NK-92 (cell line): ENCODE data around the gene PHKG2.
"Not testable (repeated sequence)": the region's sequence is repeated elsewhere in the genome, so short reads cannot be mapped to it uniquely, and the experiment has no call there.

Experiments used
- DNase-seq: peaks from one replicate; lab custom pipeline; 2025; ENCODE audit not compliant: unreplicated experiment; lab: John Stamatoyannopoulos, UW

Gene PHKG2

GRCh38 chr16:30747799-30748633 lies at the start of gene PHKG2:
TSS of gene PHKG2 (plus strand) at chr16:30748425. CDS start at chr16:30748821, 396 bp downstream.
- DNase-seq = peak; percentile 59

GRCh38 chr16:30698816-30699614 lies 49.2 kb upstream of the PHKG2 start, which contains the start of gene SRCAP:
TSS of gene SRCAP (plus strand) at chr16:30699171. CDS start at chr16:30700825, 1,654 bp downstream.
- no peak for DNase-seq

GRCh38 chr16:30699615-30700099 lies 48.6 kb upstream of the PHKG2 start:
- DNase-seq = no peak

GRCh38 chr16:30700491-30700890 lies 47.7 kb upstream of the PHKG2 start:
- no peak for DNase-seq

- DNase-seq = no peak
Observed at GRCh38 chr16:30700971-30701370, 47.3 kb upstream of the PHKG2 start.

GRCh38 chr16:30703071-30703470 lies 45.2 kb upstream of the PHKG2 start:
- not testable (repeated sequence) for DNase-seq

- DNase-seq = no peak
Observed at GRCh38 chr16:30703971-30704370, 44.3 kb upstream of the PHKG2 start.

- no peak for DNase-seq
Observed at GRCh38 chr16:30706046-30706445, 42.2 kb upstream of the PHKG2 start.

GRCh38 chr16:30710971-30711370 lies 37.3 kb upstream of the PHKG2 start:
- DNase-seq = no peak

GRCh38 chr16:30711712-30712111 lies 36.5 kb upstream of the PHKG2 start:
- no peak for DNase-seq

GRCh38 chr16:30715750-30716445 lies 32.3 kb upstream of the PHKG2 start:
- no peak for DNase-seq

- no peak for DNase-seq
Observed at GRCh38 chr16:30720086-30720485, 28.1 kb upstream of the PHKG2 start.

GRCh38 chr16:30720694-30721093 lies 27.5 kb upstream of the PHKG2 start:
- DNase-seq = no peak

GRCh38 chr16:30721167-30721566 lies 27.1 kb upstream of the PHKG2 start:
- no peak for DNase-seq

- no peak for DNase-seq
Observed at GRCh38 chr16:30721606-30722005, 26.6 kb upstream of the PHKG2 start.

GRCh38 chr16:30722443-30722842 lies 25.8 kb upstream of the PHKG2 start:
- DNase-seq = no peak

- DNase-seq = no peak
Observed at GRCh38 chr16:30722916-30723315, 25.3 kb upstream of the PHKG2 start.

- no peak for DNase-seq
Observed at GRCh38 chr16:30723725-30724355, 24.4 kb upstream of the PHKG2 start.

GRCh38 chr16:30724641-30725417 lies 23.4 kb upstream of the PHKG2 start:
- no peak for DNase-seq

- no peak for DNase-seq
Observed at GRCh38 chr16:30725418-30725792, 22.8 kb upstream of the PHKG2 start.
